ENCODE data around the gene PRDM1.

Gene PRDM1

DNA sequence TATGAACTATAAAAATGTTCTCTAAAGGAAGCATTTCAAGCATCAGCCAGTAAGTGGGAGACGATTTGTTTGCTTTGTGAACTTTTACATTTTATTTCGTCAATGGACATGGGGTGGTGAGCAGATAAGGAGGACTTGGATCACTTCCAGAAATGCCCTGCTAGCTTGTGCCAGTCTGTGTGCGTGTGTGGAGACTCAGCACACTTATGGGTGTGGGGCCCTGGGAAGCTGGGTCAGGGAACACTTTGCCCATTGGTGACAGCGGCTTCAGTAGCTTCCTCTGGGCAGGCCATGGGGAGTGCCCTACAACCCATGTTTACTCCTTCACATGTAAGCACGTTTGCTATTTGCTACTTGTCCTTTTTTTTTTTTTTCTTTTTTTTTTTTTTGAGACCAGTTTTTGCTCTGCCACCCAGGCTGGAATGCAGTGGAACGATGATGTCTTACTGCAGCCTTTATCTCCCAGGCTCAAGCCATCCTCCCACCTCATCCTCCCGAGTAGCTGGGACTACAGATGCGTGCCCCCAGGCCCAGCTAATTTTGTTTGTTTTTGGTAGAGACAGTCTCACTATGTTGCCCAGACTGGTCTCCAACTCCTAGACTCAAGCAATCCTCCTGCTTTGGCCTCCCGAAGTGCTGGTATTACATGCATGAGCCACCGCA lies 24.2 kb downstream of the PRDM1 start:
- DNase-seq (ENCODE audit: extremely low read depth, insufficient read length) = no peak
- no peak overlapping the region for H3K4me3 ChIP-seq (replicated peaks; ENCODE audit: low read depth, low read length)
- H3K36me3 ChIP-seq (ENCODE audit: control insufficient read depth, insufficient read depth, low read length) = peaks cover 17% of the 10 kb centered on the region
- H3K27me3 ChIP-seq (replicated peaks; ENCODE audit: control insufficient read depth, insufficient read depth, low read length) = no peaks in the 10 kb centered on the region
- no peak for TF ChIP-seq CTCF (IDR thresholded peaks at IDR 0.05; ENCODE audit: insufficient read depth, low read length, poor library complexity, severe bottlenecking)

- Histone ChIP-seq H3K27me3 (replicated peaks; ENCODE audit: control insufficient read depth, insufficient read depth, low read length) (no peaks in the 10 kb centered on the region), H3K36me3 (ENCODE audit: control insufficient read depth, insufficient read depth, low read length) (no peaks in the 10 kb centered on the region; the same call in 1 of the 2 replicates), H3K4me3 (replicated peaks; ENCODE audit: low read depth, low read length) (no peak overlapping the region)
- no peak for DNase-seq (ENCODE audit: extremely low read depth, insufficient read length)
- TF ChIP-seq CTCF (IDR thresholded peaks at IDR 0.05; ENCODE audit: insufficient read depth, low read length, poor library complexity, severe bottlenecking) = no peak
Observed at GRCh38 chr6:106112433-106112832, 26.3 kb downstream of the PRDM1 start.

GRCh38 chr6:106113256-106113959 lies 27.3 kb downstream of the PRDM1 start:
- DNase-seq (ENCODE audit: extremely low read depth, insufficient read length) = no peak
- H3K27me3 ChIP-seq (replicated peaks; ENCODE audit: control insufficient read depth, insufficient read depth, low read length) = no peaks in the 10 kb centered on the region
- no peak overlapping the region for H3K4me3 ChIP-seq (replicated peaks; ENCODE audit: low read depth, low read length)
- H3K36me3 ChIP-seq (ENCODE audit: control insufficient read depth, insufficient read depth, low read length) = no peaks in the 10 kb centered on the region; the same call in 1 of the 2 replicates
- TF ChIP-seq CTCF (IDR thresholded peaks at IDR 0.05; ENCODE audit: insufficient read depth, low read length, poor library complexity, severe bottlenecking) = no peak

- no peak for TF ChIP-seq CTCF (IDR thresholded peaks at IDR 0.05; ENCODE audit: insufficient read depth, low read length, poor library complexity, severe bottlenecking)
- no peak overlapping the region for H3K4me3 ChIP-seq (replicated peaks; ENCODE audit: low read depth, low read length)
- no peaks in the 10 kb centered on the region for H3K36me3 ChIP-seq (ENCODE audit: control insufficient read depth, insufficient read depth, low read length)
- no peaks in the 10 kb centered on the region for H3K27me3 ChIP-seq (replicated peaks; ENCODE audit: control insufficient read depth, insufficient read depth, low read length)
- no peak for DNase-seq (ENCODE audit: extremely low read depth, insufficient read length)
Observed at GRCh38 chr6:106114492-106114891, 28.4 kb downstream of the PRDM1 start.

GRCh38 chr6:106115286-106115685 lies 29.1 kb downstream of the PRDM1 start:
- DNase-seq (ENCODE audit: extremely low read depth, insufficient read length) = no peak
- no peak for TF ChIP-seq CTCF (IDR thresholded peaks at IDR 0.05; ENCODE audit: insufficient read depth, low read length, poor library complexity, severe bottlenecking)

More at GRCh38 chr6:106115286-106115685, 29.1 kb downstream of the PRDM1 start:
- H3K27me3 ChIP-seq (replicated peaks; ENCODE audit: control insufficient read depth, insufficient read depth, low read length) = no peaks in the 10 kb centered on the region
- H3K4me3 ChIP-seq (replicated peaks; ENCODE audit: low read depth, low read length) = no peak overlapping the region
- H3K36me3 ChIP-seq (ENCODE audit: control insufficient read depth, insufficient read depth, low read length) = no peaks in the 10 kb centered on the region
